ENCODE measurements around the gene PHACTR3. TPM values are rescaled to one million over a fixed set of nuclear protein-coding genes. Genes with fewer than 3 reads are reported as not detected.

The PHACTR3 gene
- total RNA-seq, 5 donors from 2014 or later (not counting 1 experiment from before 2014, with no cell fraction given) = not detected

DNA sequence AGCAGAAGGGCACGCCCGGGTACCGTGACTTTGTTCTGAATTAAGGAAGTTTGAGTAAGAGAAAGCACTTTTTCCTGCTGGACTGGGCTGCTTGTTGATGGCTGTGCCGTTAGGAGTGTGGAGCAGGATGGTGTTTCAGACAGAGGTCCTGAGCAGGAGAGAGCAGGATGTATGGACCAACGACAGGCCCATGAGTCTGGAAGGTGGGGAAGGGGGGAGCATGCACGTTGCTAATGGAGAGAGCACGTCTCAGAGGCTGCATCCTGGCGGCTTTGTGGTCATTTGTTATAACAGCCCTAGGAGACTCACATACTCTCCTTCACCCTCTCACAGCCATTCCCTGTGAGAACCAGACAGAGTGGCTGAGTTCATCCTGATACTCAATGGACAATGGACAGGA lies 56.8 kb downstream of the PHACTR3 start:
- CTCF ChIA-PET = no interaction called here
- no peak overlapping the region for H3K4me3 ChIP-seq (ENCODE audit: control insufficient read depth in 1 of 2, extremely low read depth in 1 of 2, low read length in 1 of 2)
- H3K27me3 ChIP-seq (replicated peaks in 1 of 2; ENCODE audit: control insufficient read depth in 2 of 2, extremely low read depth in 1 of 2, insufficient read depth in 2 of 2, low read length in 1 of 2) = peaks cover 0 to 28% of the 10 kb centered on the region in 2 experiments
- H3K4me1 ChIP-seq (ENCODE audit: control insufficient read depth in 1 of 2, extremely low read depth in 1 of 2, insufficient read depth in 2 of 2, low read length in 2 of 2) = no peaks in the 10 kb centered on the region
- 50% methylated on average over 5 of the region's 8 CpGs for WGBS (ENCODE audit: insufficient coverage)
- H3K9me3 ChIP-seq = peaks cover 4% of the 10 kb centered on the region
- Mint-ChIP-seq H3K27me3 (peaks cover 16 to 29% of the 10 kb centered on the region in 2 donors), H3K4me3 (no peak overlapping the region), H3K9me3 (peaks cover 21 to 34% (median 23%) of the 10 kb centered on the region in 3 donors), H3K4me1 (no peaks in the 10 kb centered on the region), H3K36me3 (no peaks in the 10 kb centered on the region), H3K27ac (no peak overlapping the region)
- no peak for DNase-seq
- no peak overlapping the region for H3K27ac ChIP-seq (ENCODE audit: low read length)
- no peak for ATAC-seq (replicated peaks in 1 of 4)
- H3K36me3 ChIP-seq (ENCODE audit: control insufficient read depth in 2 of 2, extremely low read depth in 1 of 2, insufficient read depth in 1 of 2, low read length in 1 of 2) = no peaks in the 10 kb centered on the region
- POLR2A ChIA-PET = no interaction called here

DNA sequence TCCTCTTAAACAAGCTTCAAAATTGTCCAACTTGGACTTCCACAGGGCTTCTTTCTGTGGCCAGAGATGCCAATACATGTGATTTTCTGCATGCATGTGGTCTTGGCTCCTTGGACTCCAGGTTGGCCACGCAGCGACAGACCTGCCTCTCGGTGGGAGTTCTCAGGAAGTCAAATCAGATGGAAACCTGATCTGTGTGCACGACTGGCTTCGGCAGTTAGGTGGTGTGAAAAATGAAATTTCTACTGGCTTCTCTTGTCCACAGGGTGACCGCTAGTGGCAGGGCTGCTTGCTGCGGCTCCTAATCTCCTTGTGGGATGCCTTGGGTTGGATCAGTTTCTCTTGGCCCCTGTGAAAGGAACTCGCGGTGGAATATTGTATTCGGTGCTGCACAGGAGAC lies 57.3 kb downstream of the PHACTR3 start:
- no peak overlapping the region for H3K4me3 ChIP-seq (ENCODE audit: control insufficient read depth in 1 of 2, extremely low read depth in 1 of 2, low read length in 1 of 2)
- H3K27ac ChIP-seq (ENCODE audit: low read length) = no peak overlapping the region
- ChIA-PET CTCF (no interaction called here), POLR2A (no interaction called here)
- no peak overlapping the region for H3K27ac Mint-ChIP-seq
- H3K36me3 ChIP-seq (ENCODE audit: control insufficient read depth in 2 of 2, extremely low read depth in 1 of 2, insufficient read depth in 1 of 2, low read length in 1 of 2) = no peaks in the 10 kb centered on the region
- 65% methylated on average over 10 of the region's 10 CpGs for WGBS (ENCODE audit: insufficient coverage)
- peaks cover 18 to 30% (median 21%) of the 10 kb centered on the region in 3 donors for H3K9me3 Mint-ChIP-seq
- H3K27me3 Mint-ChIP-seq = peaks cover 21 to 31% of the 10 kb centered on the region in 2 donors
- peaks cover 0 to 29% of the 10 kb centered on the region in 2 experiments for H3K27me3 ChIP-seq (replicated peaks in 1 of 2; ENCODE audit: control insufficient read depth in 2 of 2, extremely low read depth in 1 of 2, insufficient read depth in 2 of 2, low read length in 1 of 2)
- no peaks in the 10 kb centered on the region for H3K4me1 ChIP-seq (ENCODE audit: control insufficient read depth in 1 of 2, extremely low read depth in 1 of 2, insufficient read depth in 2 of 2, low read length in 2 of 2)
- DNase-seq = no peak
- H3K36me3 Mint-ChIP-seq = no peaks in the 10 kb centered on the region
- H3K4me3 Mint-ChIP-seq = no peak overlapping the region
- peaks cover 4% of the 10 kb centered on the region for H3K9me3 ChIP-seq
- ATAC-seq (replicated peaks in 1 of 4) = no peak
- no peaks in the 10 kb centered on the region for H3K4me1 Mint-ChIP-seq

DNA sequence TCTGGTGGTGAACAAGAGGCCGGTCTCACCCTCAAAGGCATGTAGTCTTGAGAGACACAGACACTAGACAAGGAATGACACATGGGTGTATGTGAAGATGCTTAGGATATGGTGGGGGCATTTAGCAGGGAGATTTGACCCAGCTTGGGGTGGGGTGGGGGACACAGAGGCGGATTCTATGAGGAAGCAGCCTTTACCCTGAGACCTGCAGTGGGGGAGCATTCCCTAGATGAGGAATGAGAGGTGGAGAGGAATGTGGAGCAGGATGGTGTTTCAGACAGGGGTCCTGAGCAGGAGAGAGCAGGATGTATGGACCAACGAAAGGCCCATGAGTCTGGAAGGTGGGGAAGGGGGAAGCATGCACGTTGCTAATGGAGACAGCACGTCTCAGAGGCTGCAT lies 57.8 kb downstream of the PHACTR3 start:
- WGBS (ENCODE audit: insufficient coverage) = 56% methylated on average over 5 of the region's 5 CpGs
- Histone ChIP-seq H3K27ac (ENCODE audit: low read length) (no peak overlapping the region), H3K4me3 (ENCODE audit: control insufficient read depth in 1 of 2, extremely low read depth in 1 of 2, low read length in 1 of 2) (no peak overlapping the region), H3K27me3 (replicated peaks in 1 of 2; ENCODE audit: control insufficient read depth in 2 of 2, extremely low read depth in 1 of 2, insufficient read depth in 2 of 2, low read length in 1 of 2) (peaks cover 0 to 32% of the 10 kb centered on the region in 2 experiments), H3K9me3 (peaks cover 4% of the 10 kb centered on the region), H3K36me3 (ENCODE audit: control insufficient read depth in 2 of 2, extremely low read depth in 1 of 2, insufficient read depth in 1 of 2, low read length in 1 of 2) (no peaks in the 10 kb centered on the region), H3K4me1 (ENCODE audit: control insufficient read depth in 1 of 2, extremely low read depth in 1 of 2, insufficient read depth in 2 of 2, low read length in 2 of 2) (no peaks in the 10 kb centered on the region)
- ChIA-PET CTCF (no interaction called here), POLR2A (no interaction called here)
- Mint-ChIP-seq H3K4me3 (no peak overlapping the region), H3K27ac (no peak overlapping the region), H3K27me3 (peaks cover 21 to 31% of the 10 kb centered on the region in 2 donors), H3K36me3 (no peaks in the 10 kb centered on the region), H3K9me3 (peaks cover 14 to 26% (median 19%) of the 10 kb centered on the region in 3 donors), H3K4me1 (no peaks in the 10 kb centered on the region)
- ATAC-seq (replicated peaks in 1 of 4) (no peak), DNase-seq (no peak)

DNA sequence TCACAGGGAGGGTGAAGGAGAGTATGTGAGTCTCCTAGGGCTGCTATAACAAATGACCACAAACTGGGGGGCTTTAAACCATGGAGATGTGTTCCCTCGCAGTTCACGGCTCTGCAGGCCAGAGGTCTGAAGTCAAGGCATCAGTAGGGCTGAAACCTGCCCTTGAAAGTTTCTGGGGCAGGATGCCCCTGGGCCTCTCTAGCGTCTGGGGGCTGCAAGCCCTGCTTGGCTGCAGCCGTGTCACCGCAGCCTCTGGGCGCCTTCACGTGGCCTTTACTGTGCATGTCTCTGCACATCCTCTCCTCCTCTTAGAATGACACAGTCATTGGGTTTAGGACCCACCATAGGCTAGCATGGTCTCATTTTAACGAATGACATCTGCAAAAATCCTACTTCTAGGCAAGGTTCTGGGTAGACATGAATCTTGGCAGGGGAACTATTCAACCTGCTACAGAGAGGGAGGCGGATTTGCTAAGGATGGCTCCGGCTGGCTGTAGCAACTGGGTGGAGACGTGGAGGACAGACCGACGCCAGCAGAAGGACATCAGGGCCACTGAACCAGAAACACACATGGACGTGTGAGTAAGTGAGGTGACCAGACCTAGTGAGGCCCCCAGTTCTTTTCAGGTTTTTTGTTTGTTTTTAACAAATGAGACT lies 58.6 kb downstream of the PHACTR3 start:
- peaks cover 0 to 32% of the 10 kb centered on the region in 2 experiments for H3K27me3 ChIP-seq (replicated peaks in 1 of 2; ENCODE audit: control insufficient read depth in 2 of 2, extremely low read depth in 1 of 2, insufficient read depth in 2 of 2, low read length in 1 of 2)
- H3K9me3 ChIP-seq = peaks cover 4% of the 10 kb centered on the region
- Mint-ChIP-seq H3K9me3 (peaks cover 7 to 18% (median 11%) of the 10 kb centered on the region in 3 donors), H3K27me3 (peaks cover 21 to 31% of the 10 kb centered on the region in 2 donors), H3K27ac (no peak overlapping the region), H3K36me3 (no peaks in the 10 kb centered on the region), H3K4me1 (no peaks in the 10 kb centered on the region), H3K4me3 (no peak overlapping the region)
- WGBS (ENCODE audit: insufficient coverage) = 86% methylated on average over 12 of the region's 14 CpGs
- no peak overlapping the region for H3K4me3 ChIP-seq (ENCODE audit: control insufficient read depth in 1 of 2, extremely low read depth in 1 of 2, low read length in 1 of 2)
- no peak overlapping the region for H3K27ac ChIP-seq (ENCODE audit: low read length)
- POLR2A ChIA-PET = no interaction called here
- DNase-seq (no peak), ATAC-seq (replicated peaks in 1 of 4) (no peak)
- no peaks in the 10 kb centered on the region for H3K36me3 ChIP-seq (ENCODE audit: control insufficient read depth in 2 of 2, extremely low read depth in 1 of 2, insufficient read depth in 1 of 2, low read length in 1 of 2)
- CTCF ChIA-PET = no interaction called here
- no peaks in the 10 kb centered on the region for H3K4me1 ChIP-seq (ENCODE audit: control insufficient read depth in 1 of 2, extremely low read depth in 1 of 2, insufficient read depth in 2 of 2, low read length in 2 of 2)

DNA sequence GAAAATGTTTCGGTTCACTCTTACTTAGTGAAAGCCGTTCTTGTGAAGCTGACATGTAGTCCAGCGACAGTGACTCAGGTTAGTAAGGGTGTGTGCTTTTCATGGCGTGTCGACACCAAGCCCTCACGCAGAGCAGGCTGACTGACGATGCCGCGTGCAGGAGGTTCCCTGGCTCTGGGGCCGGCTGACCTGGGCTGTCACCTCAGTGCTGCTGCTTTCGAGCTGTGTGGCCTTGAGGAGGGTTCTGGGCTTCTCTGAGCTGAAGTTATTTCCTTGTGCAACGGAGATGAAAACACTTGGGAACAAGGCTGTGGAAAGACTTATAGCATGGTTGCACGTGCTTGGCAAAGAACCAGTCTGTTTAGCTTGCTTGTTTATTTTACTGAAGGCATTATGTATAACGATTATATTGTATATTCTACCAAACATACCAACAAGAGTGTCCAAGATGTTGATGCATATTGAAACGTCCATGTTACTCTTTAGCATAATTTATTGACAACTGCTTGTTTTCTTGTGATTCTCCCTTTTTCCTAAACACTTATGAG lies 59.2 kb downstream of the PHACTR3 start:
- no peaks in the 10 kb centered on the region for H3K36me3 Mint-ChIP-seq

DNA sequence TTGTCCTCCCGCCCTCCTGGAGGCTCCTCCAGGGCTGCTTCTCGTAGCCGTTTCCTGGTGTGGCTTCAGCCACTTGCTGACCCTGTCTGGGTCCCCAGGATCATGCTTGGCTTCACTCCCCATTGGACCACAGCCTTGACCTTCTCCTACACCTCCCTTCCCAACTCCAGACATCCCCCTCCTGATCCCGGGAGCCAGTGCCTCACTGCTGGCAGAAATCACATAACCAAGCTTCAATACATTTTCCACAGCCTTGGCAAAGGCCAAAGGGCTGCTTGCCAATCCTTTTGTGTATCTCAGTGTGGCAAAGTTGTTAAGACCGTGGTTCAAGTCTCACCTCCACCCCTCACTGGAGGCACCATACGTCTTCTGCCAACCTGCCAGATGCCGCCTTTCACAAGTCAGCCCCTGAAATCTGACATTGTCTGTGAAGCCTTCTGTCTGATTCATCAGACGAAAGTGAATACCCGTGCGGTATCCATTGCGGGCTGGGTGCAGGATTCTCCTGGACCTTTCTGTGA lies 60.1 kb downstream of the PHACTR3 start:
- Mint-ChIP-seq H3K27me3 (peaks cover 21 to 31% of the 10 kb centered on the region in 2 donors), H3K4me3 (no peak overlapping the region), H3K4me1 (no peaks in the 10 kb centered on the region), H3K9me3 (peaks cover 3 to 7% (median 5%) of the 10 kb centered on the region in 3 donors), H3K27ac (no peak overlapping the region), H3K36me3 (no peaks in the 10 kb centered on the region)
- 80% methylated on average over 9 of the region's 11 CpGs for WGBS (ENCODE audit: insufficient coverage)
- DNase-seq = no peak
- ATAC-seq (replicated peaks in 1 of 4) = no peak
- Histone ChIP-seq H3K27me3 (replicated peaks in 1 of 2; ENCODE audit: control insufficient read depth in 2 of 2, extremely low read depth in 1 of 2, insufficient read depth in 2 of 2, low read length in 1 of 2) (peaks cover 0 to 34% of the 10 kb centered on the region in 2 experiments), H3K36me3 (ENCODE audit: control insufficient read depth in 2 of 2, extremely low read depth in 1 of 2, insufficient read depth in 1 of 2, low read length in 1 of 2) (no peaks in the 10 kb centered on the region), H3K4me3 (ENCODE audit: control insufficient read depth in 1 of 2, extremely low read depth in 1 of 2, low read length in 1 of 2) (no peak overlapping the region), H3K4me1 (ENCODE audit: control insufficient read depth in 1 of 2, extremely low read depth in 1 of 2, insufficient read depth in 2 of 2, low read length in 2 of 2) (no peaks in the 10 kb centered on the region), H3K27ac (ENCODE audit: low read length) (no peak overlapping the region), H3K9me3 (no peaks in the 10 kb centered on the region)
- POLR2A ChIA-PET = no interaction called here
- CTCF ChIA-PET = no interaction called here

More for the DNA sequence above, 59.2 kb downstream of the PHACTR3 start:
- Mint-ChIP-seq H3K27me3 (peaks cover 21 to 31% of the 10 kb centered on the region in 2 donors), H3K9me3 (peaks cover 4 to 13% (median 8%) of the 10 kb centered on the region in 3 donors), H3K4me1 (no peaks in the 10 kb centered on the region), H3K27ac (no peak overlapping the region), H3K4me3 (no peak overlapping the region)
- H3K36me3 ChIP-seq (ENCODE audit: control insufficient read depth in 2 of 2, extremely low read depth in 1 of 2, insufficient read depth in 1 of 2, low read length in 1 of 2) = no peaks in the 10 kb centered on the region
- H3K27ac ChIP-seq (ENCODE audit: low read length) = no peak overlapping the region
- no peak for DNase-seq
- H3K4me1 ChIP-seq (ENCODE audit: control insufficient read depth in 1 of 2, extremely low read depth in 1 of 2, insufficient read depth in 2 of 2, low read length in 2 of 2) = no peaks in the 10 kb centered on the region
- ChIA-PET POLR2A (no interaction called here), CTCF (no interaction called here)
- H3K9me3 ChIP-seq = no peaks in the 10 kb centered on the region
- no peak overlapping the region for H3K4me3 ChIP-seq (ENCODE audit: control insufficient read depth in 1 of 2, extremely low read depth in 1 of 2, low read length in 1 of 2)
- 91% methylated on average over 9 of the region's 15 CpGs for WGBS (ENCODE audit: insufficient coverage)
- H3K27me3 ChIP-seq (replicated peaks in 1 of 2; ENCODE audit: control insufficient read depth in 2 of 2, extremely low read depth in 1 of 2, insufficient read depth in 2 of 2, low read length in 1 of 2) = peaks cover 0 to 32% of the 10 kb centered on the region in 2 experiments
- no peak for ATAC-seq (replicated peaks in 1 of 4)
